ENCODE measurements around the gene BID.

BID gene

GRCh38 chr22:17816649-17817048 lies 42.4 kb upstream of the BID start:
- peaks cover 3% of the 10 kb centered on the region; the same call in 1 of the 2 replicates for H3K36me3 ChIP-seq (ENCODE audit: insufficient read depth, low read length)

GRCh38 chr22:17815703-17816254 lies 41.5 kb upstream of the BID start:
- no peak for TF ChIP-seq EZH2 (IDR thresholded peaks at IDR 0.05; ENCODE audit: borderline replicate concordance, low read length)
- no peak for TF ChIP-seq CTCF (IDR thresholded peaks at IDR 0.05; ENCODE audit: low read length)
- Histone ChIP-seq H3K36me3 (ENCODE audit: insufficient read depth, low read length) (peaks cover 3% of the 10 kb centered on the region; the same call in 1 of the 2 replicates), H2AFZ (ENCODE audit: low read length) (no peak overlapping the region), H3F3A (ENCODE audit: insufficient read depth, low read length) (no peaks in the 10 kb centered on the region), H3K4me3 (ENCODE audit: low read depth, low read length, poor library complexity, severe bottlenecking) (no peak overlapping the region), H3K9me2 (ENCODE audit: low read depth, low read length) (no peaks in the 10 kb centered on the region), H3K9me3 (ENCODE audit: low read length) (no peaks in the 10 kb centered on the region), H3K27ac (ENCODE audit: low read depth, low read length, poor library complexity, severe bottlenecking) (no peak overlapping the region), H3K27me3 (ENCODE audit: insufficient read depth, low read length) (no peaks in the 10 kb centered on the region), H3K9ac (ENCODE audit: low read length) (no peak overlapping the region), H4K20me1 (ENCODE audit: insufficient read depth, low read length) (no peaks in the 10 kb centered on the region), H3K4me2 (ENCODE audit: low read length) (no peak overlapping the region), H3K4me1 (ENCODE audit: insufficient read depth, low read length, severe bottlenecking) (peaks cover 12% of the 10 kb centered on the region), H3K79me2 (ENCODE audit: insufficient read depth, low read length) (no peaks in the 10 kb centered on the region)

More at GRCh38 chr22:17816649-17817048, 42.4 kb upstream of the BID start:
- Histone ChIP-seq H3K27me3 (ENCODE audit: insufficient read depth, low read length) (no peaks in the 10 kb centered on the region), H3K4me2 (ENCODE audit: low read length) (no peak overlapping the region), H2AFZ (ENCODE audit: low read length) (no peak overlapping the region), H3K27ac (ENCODE audit: low read depth, low read length, poor library complexity, severe bottlenecking) (no peak overlapping the region), H3K79me2 (ENCODE audit: insufficient read depth, low read length) (no peaks in the 10 kb centered on the region), H4K20me1 (ENCODE audit: insufficient read depth, low read length) (no peaks in the 10 kb centered on the region), H3F3A (ENCODE audit: insufficient read depth, low read length) (no peaks in the 10 kb centered on the region), H3K4me3 (ENCODE audit: low read depth, low read length, poor library complexity, severe bottlenecking) (no peak overlapping the region), H3K9me2 (ENCODE audit: low read depth, low read length) (no peaks in the 10 kb centered on the region), H3K4me1 (ENCODE audit: insufficient read depth, low read length, severe bottlenecking) (peaks cover 12% of the 10 kb centered on the region), H3K9ac (ENCODE audit: low read length) (no peak overlapping the region), H3K9me3 (ENCODE audit: low read length) (no peaks in the 10 kb centered on the region)
- TF ChIP-seq EZH2 (IDR thresholded peaks at IDR 0.05; ENCODE audit: borderline replicate concordance, low read length) (no peak), CTCF (IDR thresholded peaks at IDR 0.05; ENCODE audit: low read length) (no peak)

GRCh38 chr22:17814830-17815229 lies 40.6 kb upstream of the BID start:
- Histone ChIP-seq H3F3A (ENCODE audit: insufficient read depth, low read length) (no peaks in the 10 kb centered on the region), H3K36me3 (ENCODE audit: insufficient read depth, low read length) (peaks cover 3% of the 10 kb centered on the region; the same call in 1 of the 2 replicates), H3K4me1 (ENCODE audit: insufficient read depth, low read length, severe bottlenecking) (peaks cover 12% of the 10 kb centered on the region), H3K4me3 (ENCODE audit: low read depth, low read length, poor library complexity, severe bottlenecking) (no peak overlapping the region), H3K27me3 (ENCODE audit: insufficient read depth, low read length) (no peaks in the 10 kb centered on the region), H4K20me1 (ENCODE audit: insufficient read depth, low read length) (no peaks in the 10 kb centered on the region), H3K4me2 (ENCODE audit: low read length) (no peak overlapping the region), H3K9me3 (ENCODE audit: low read length) (no peaks in the 10 kb centered on the region), H3K9me2 (ENCODE audit: low read depth, low read length) (no peaks in the 10 kb centered on the region), H3K9ac (ENCODE audit: low read length) (no peak overlapping the region), H3K27ac (ENCODE audit: low read depth, low read length, poor library complexity, severe bottlenecking) (no peak overlapping the region), H2AFZ (ENCODE audit: low read length) (no peak overlapping the region), H3K79me2 (ENCODE audit: insufficient read depth, low read length) (no peaks in the 10 kb centered on the region)
- TF ChIP-seq CTCF (IDR thresholded peaks at IDR 0.05; ENCODE audit: low read length) (no peak), EZH2 (IDR thresholded peaks at IDR 0.05; ENCODE audit: borderline replicate concordance, low read length) (no peak)
